Measurements from ENCODE around the gene ARV1. TPM values are rescaled to one million over a fixed set of nuclear protein-coding genes. Genes with fewer than 3 reads are reported as not detected.

Gene ARV1
- total RNA-seq, 1 experiment from 2014 or later, result 17.1 TPM

- Mint-ChIP-seq H3K4me3 (ENCODE audit: low read depth, unreplicated experiment) (no peak overlapping the region), H3K27ac (ENCODE audit: unreplicated experiment) (no peak overlapping the region), H3K4me1 (ENCODE audit: low read depth, unreplicated experiment) (no peaks in the 10 kb centered on the region), H3K36me3 (ENCODE audit: insufficient read depth, unreplicated experiment) (no peaks in the 10 kb centered on the region), H3K9me3 (ENCODE audit: low read depth, unreplicated experiment) (no peaks in the 10 kb centered on the region), H3K27me3 (ENCODE audit: unreplicated experiment) (no peaks in the 10 kb centered on the region)
- no TSS peak for BruUV-seq (replicated peaks)
- TF ChIP-seq, protein P1, sequence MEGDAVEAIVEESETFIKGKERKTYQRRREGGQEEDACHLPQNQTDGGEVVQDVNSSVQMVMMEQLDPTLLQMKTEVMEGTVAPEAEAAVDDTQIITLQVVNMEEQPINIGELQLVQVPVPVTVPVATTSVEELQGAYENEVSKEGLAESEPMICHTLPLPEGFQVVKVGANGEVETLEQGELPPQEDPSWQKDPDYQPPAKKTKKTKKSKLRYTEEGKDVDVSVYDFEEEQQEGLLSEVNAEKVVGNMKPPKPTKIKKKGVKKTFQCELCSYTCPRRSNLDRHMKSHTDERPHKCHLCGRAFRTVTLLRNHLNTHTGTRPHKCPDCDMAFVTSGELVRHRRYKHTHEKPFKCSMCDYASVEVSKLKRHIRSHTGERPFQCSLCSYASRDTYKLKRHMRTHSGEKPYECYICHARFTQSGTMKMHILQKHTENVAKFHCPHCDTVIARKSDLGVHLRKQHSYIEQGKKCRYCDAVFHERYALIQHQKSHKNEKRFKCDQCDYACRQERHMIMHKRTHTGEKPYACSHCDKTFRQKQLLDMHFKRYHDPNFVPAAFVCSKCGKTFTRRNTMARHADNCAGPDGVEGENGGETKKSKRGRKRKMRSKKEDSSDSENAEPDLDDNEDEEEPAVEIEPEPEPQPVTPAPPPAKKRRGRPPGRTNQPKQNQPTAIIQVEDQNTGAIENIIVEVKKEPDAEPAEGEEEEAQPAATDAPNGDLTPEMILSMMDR (IDR thresholded peaks at IDR 0.05; ENCODE audit: unreplicated experiment), result no peak
- CTCF ChIA-PET, result no interaction called here
- intact Hi-C loops (cut with micrococcal nuclease; ENCODE audit: unreplicated experiment), result no loop called here
- DNase-seq, result no peak
Measured at GRCh38 chr1:230957580-230957989, 21.3 kb upstream of the ARV1 start.

DNA sequence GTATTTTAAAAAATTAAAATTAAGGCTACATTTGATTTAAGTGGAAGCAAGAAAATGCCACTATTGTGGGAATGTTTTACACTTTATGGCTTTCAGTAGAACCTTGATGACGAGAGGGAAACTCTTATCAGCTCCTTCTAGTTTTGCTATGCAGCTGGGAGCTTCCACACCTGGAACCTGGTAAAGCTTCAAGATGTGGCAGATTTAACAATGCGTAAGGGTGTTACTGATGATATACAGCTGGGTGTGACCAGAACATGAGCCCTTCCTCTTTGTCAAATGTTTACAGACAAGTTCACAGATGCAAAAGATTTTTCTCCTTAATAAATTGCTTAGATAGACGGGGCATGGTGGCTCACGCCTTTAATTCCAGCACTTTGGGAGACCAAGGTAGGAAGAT, 20.5 kb upstream of the ARV1 start:
- TF ChIP-seq, protein P1 (IDR thresholded peaks at IDR 0.05; ENCODE audit: unreplicated experiment), result no peak
- Mint-ChIP-seq H3K4me1 (ENCODE audit: low read depth, unreplicated experiment) (no peaks in the 10 kb centered on the region), H3K27ac (ENCODE audit: unreplicated experiment) (no peak overlapping the region), H3K36me3 (ENCODE audit: insufficient read depth, unreplicated experiment) (no peaks in the 10 kb centered on the region), H3K4me3 (ENCODE audit: low read depth, unreplicated experiment) (no peak overlapping the region), H3K9me3 (ENCODE audit: low read depth, unreplicated experiment) (no peaks in the 10 kb centered on the region), H3K27me3 (ENCODE audit: unreplicated experiment) (no peaks in the 10 kb centered on the region)
- CTCF ChIA-PET, result no interaction called here
- no TSS peak for BruUV-seq (replicated peaks)
- intact Hi-C loops (cut with micrococcal nuclease; ENCODE audit: unreplicated experiment), result no loop called here
- no peak for DNase-seq

DNA sequence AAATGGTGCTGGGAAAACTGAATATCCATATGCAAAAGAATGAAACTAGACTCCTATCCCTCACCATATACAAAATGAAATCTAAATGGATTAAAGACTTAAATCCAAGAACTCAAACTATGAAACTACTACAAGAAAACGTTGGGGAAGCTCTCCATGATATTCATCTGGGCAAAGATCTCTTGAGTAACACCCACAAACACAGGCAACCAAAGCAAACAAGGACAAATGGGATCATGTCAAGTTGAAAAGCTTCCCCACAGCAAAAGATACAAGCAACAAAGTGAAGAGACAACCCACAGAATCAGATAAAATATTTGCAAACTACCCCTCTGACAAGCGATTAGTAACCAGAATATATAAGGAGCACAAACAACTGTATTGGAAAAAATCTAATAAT, 14.0 kb upstream of the ARV1 start:
- H3K4me3 Mint-ChIP-seq (ENCODE audit: low read depth, unreplicated experiment), result no peak overlapping the region
- no peak for DNase-seq
- H3K36me3 Mint-ChIP-seq (ENCODE audit: insufficient read depth, unreplicated experiment), result no peaks in the 10 kb centered on the region
- intact Hi-C loops (cut with micrococcal nuclease; ENCODE audit: unreplicated experiment), result no loop called here
- no peak overlapping the region for H3K27ac Mint-ChIP-seq (ENCODE audit: unreplicated experiment)
- no peaks in the 10 kb centered on the region for H3K27me3 Mint-ChIP-seq (ENCODE audit: unreplicated experiment)
- TF ChIP-seq, protein P1 (IDR thresholded peaks at IDR 0.05; ENCODE audit: unreplicated experiment), result no peak
- BruUV-seq (replicated peaks), result no TSS peak
- H3K4me1 Mint-ChIP-seq (ENCODE audit: low read depth, unreplicated experiment), result peaks cover 14% of the 10 kb centered on the region
- CTCF ChIA-PET, result no interaction called here
- no peaks in the 10 kb centered on the region for H3K9me3 Mint-ChIP-seq (ENCODE audit: low read depth, unreplicated experiment)

DNA sequence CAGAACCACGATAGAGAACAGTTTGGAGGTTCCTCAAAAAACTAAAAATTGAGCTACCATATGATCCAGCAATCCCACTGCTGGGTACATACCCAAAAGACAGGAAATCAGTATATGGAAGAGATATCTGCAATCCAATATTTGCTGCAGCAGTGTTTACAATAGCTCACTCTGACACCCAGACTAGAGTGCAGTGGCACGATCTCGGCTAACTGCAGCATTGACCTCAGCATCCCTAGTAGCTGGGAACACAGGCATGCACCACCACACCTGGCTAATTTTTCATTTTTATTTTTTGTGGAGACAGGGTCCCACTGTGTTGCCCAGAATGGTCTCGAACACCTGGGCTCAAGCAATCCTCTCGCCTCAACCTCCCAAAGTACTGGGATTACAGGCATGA, 13.4 kb upstream of the ARV1 start:
- Mint-ChIP-seq H3K27ac (ENCODE audit: unreplicated experiment) (no peak overlapping the region), H3K36me3 (ENCODE audit: insufficient read depth, unreplicated experiment) (no peaks in the 10 kb centered on the region), H3K27me3 (ENCODE audit: unreplicated experiment) (no peaks in the 10 kb centered on the region), H3K4me3 (ENCODE audit: low read depth, unreplicated experiment) (no peak overlapping the region), H3K4me1 (ENCODE audit: low read depth, unreplicated experiment) (peaks cover 14% of the 10 kb centered on the region), H3K9me3 (ENCODE audit: low read depth, unreplicated experiment) (no peaks in the 10 kb centered on the region)
- CTCF ChIA-PET, result no interaction called here
- no peak for DNase-seq
- TF ChIP-seq, protein P1 (IDR thresholded peaks at IDR 0.05; ENCODE audit: unreplicated experiment), result no peak
- intact Hi-C loops (cut with micrococcal nuclease; ENCODE audit: unreplicated experiment), result no loop called here
- no TSS peak for BruUV-seq (replicated peaks)

All from Calu3 (cell line).